HepG2 (cell line): Measurements from ENCODE around the gene GLO1. TPM values are rescaled to one million over a fixed set of nuclear protein-coding genes. Genes with fewer than 3 reads are reported as not detected.

Experiments used
- IRF2 ChIP-seq: IDR thresholded peaks from 2 replicates; pipeline ENCODE4 v1.6.1; 2018; ENCODE audit warnings: missing genetic modification reagents, missing compliant biosample characterization
- ISL2 ChIP-seq: sonication (generic); formaldehyde crosslinking; IDR thresholded peaks from 2 replicates; pipeline ENCODE4 v1.5.0; 2020; ENCODE audit warnings: missing genetic modification reagents
- KAT7 ChIP-seq: IDR thresholded peaks from 2 replicates; pipeline ENCODE4 v1.6.1; 2018; ENCODE audit warnings: borderline replicate concordance, missing compliant biosample characterization
- MLXIP ChIP-seq: sonication (generic); formaldehyde crosslinking; IDR thresholded peaks from 2 replicates; pipeline ENCODE4 v1.9.0; 2021; ENCODE audit warnings: missing genetic modification reagents, borderline replicate concordance
- MXI1 ChIP-seq: IDR thresholded peaks from 3 replicates; pipeline ENCODE4 v1.6.1; 2012; ENCODE audit warnings: low read depth, low read length, inconsistent platforms, borderline replicate concordance
- NONO ChIP-seq, 2 experiments: fragments of 450-650 bp in 1 of 2; sonication (generic) in 1 of 2; formaldehyde crosslinking in 1 of 2; IDR thresholded peaks in 1 of 2; conservative IDR thresholded peaks in 1 of 2; 2 replicates each; pipeline versions ENCODE4 v1.6.1 to v1.8.0; 2017 to 2022; ENCODE audit warnings: mild to moderate bottlenecking in 1 of 2, missing genetic modification reagents in 1 of 2, moderate library complexity in 1 of 2
- PAXIP1 ChIP-seq: sonication (generic); formaldehyde crosslinking; conservative IDR thresholded peaks from 2 replicates; pipeline ENCODE4 v1.4.0; 2020; ENCODE audit warnings: mild to moderate bottlenecking, missing genetic modification reagents, moderate library complexity
- PBX2 ChIP-seq: IDR thresholded peaks from 2 replicates; pipeline ENCODE4 v1.6.1; 2016; ENCODE audit warnings: control low read depth
- PCBP1 ChIP-seq: fragments of 200-400 bp; formaldehyde crosslinking; IDR thresholded peaks from 2 replicates; pipeline ENCODE4 v1.6.1; 2017; ENCODE audit warnings: mild to moderate bottlenecking, low read depth, low read length, borderline replicate concordance
- RBAK ChIP-seq: sonication (generic); formaldehyde crosslinking; IDR thresholded peaks from 2 replicates; pipeline ENCODE4 v1.5.1; 2020; ENCODE audit warnings: mild to moderate bottlenecking, missing genetic modification reagents
- SRY ChIP-seq: sonication (generic); formaldehyde crosslinking; IDR thresholded peaks from 2 replicates; pipeline ENCODE4 v1.8.0; 2022; ENCODE audit warnings: mild to moderate bottlenecking, missing genetic modification reagents
- TCF7 ChIP-seq: sonication (generic); IDR thresholded peaks from 2 replicates; pipeline ENCODE4 v1.6.1; 2016; ENCODE audit warnings: antibody characterized with exemption, low read depth
- ZNF512 ChIP-seq: sonication (generic); formaldehyde crosslinking; IDR thresholded peaks from 2 replicates; pipeline ENCODE4 v1.4.0; 2020; ENCODE audit warnings: mild to moderate bottlenecking, missing genetic modification reagents
- ZNF574 ChIP-seq: sonication (generic); formaldehyde crosslinking; IDR thresholded peaks from 2 replicates; pipeline ENCODE4 v1.4.0; 2020; ENCODE audit warnings: missing genetic modification reagents
- ZNF850 ChIP-seq: sonication (generic); formaldehyde crosslinking; conservative IDR thresholded peaks from 2 replicates; pipeline ENCODE4 v1.9.0; 2021; ENCODE audit warnings: mild to moderate bottlenecking, missing genetic modification reagents
- polyA plus RNA-seq, 8 experiments: library from polyadenylated mRNA; depleted of rRNA in 3 of 8; stranded (reverse) in 7 of 8; unstranded in 1 of 8; fragments of >200 nt; fragmentation: Illumina TruSeq in 4 of 8; extraction: Trizol in 4 of 8; gene quantifications; 2 replicates each; pipeline versions ENCODE4 v1.2.1 to v1.2.3, GENCODE V29; 2011 to 2016; ENCODE audit warnings: low read depth in 4 of 8, missing spikeins in 1 of 8, mixed read lengths in 1 of 8; ENCODE audit not compliant: insufficient read depth in 1 of 8
- total RNA-seq, 5 experiments: library from RNA; depleted of rRNA; stranded (reverse); fragments of >200 nt; fragmentation: Illumina TruSeq; extraction: Trizol; gene quantifications; 2 replicates each; pipeline ENCODE4 v1.2.3, GENCODE V29; 2016; ENCODE audit warnings: low read depth in 1 of 5

GLO1 gene
- total and polyA plus RNA-seq, 2 of the 13 experiments (the other 11 are each of a cell fraction or from before 2014, with no cell fraction given) = 77.1 to 177 TPM

- TF ChIP-seq IRF2 (CRISPR knock-in tag) = no peak
- TF ChIP-seq PCBP1 = no peak
- TF ChIP-seq SRY (CRISPR knock-in tag) = no peak; the same call in 1 of the 2 replicates
- no peak for TF ChIP-seq MXI1
- no peak for TF ChIP-seq PBX2
- TF ChIP-seq MLXIP (CRISPR knock-in tag) = no peak
- no peak for TF ChIP-seq TCF7
- no peak for TF ChIP-seq PAXIP1 (CRISPR knock-in tag)
- no peak for TF ChIP-seq ZNF850
- TF ChIP-seq NONO (IDR thresholded peaks at IDR 0.05) = no peak
- 0 out of 2 replicates have a peak, but pooled peaks have one; percentile 27 for TF ChIP-seq NONO (CRISPR knock-in tag; conservative IDR thresholded peaks at IDR 0.05)
- TF ChIP-seq KAT7 (CRISPR knock-in tag) = no peak
- no peak for TF ChIP-seq ZNF574 (CRISPR knock-in tag)
- TF ChIP-seq RBAK (CRISPR knock-in tag) = no peak
- TF ChIP-seq ZNF512 (CRISPR knock-in tag) = no peak
- no peak for TF ChIP-seq ISL2 (CRISPR knock-in tag)
Measured at GRCh38 chr6:38640216-38640909, 62.6 kb downstream of the GLO1 start (continued).
